HG02623 (cell line): ENCODE data around the gene MPST.

Source experiments
- ATAC-seq: cut with Tn5 transposase; IDR thresholded peaks from one replicate; pipeline ENCODE4 v1.9.1; 2021; ENCODE audit warnings: moderate library complexity; ENCODE audit not compliant: unreplicated experiment

The MPST gene

DNA sequence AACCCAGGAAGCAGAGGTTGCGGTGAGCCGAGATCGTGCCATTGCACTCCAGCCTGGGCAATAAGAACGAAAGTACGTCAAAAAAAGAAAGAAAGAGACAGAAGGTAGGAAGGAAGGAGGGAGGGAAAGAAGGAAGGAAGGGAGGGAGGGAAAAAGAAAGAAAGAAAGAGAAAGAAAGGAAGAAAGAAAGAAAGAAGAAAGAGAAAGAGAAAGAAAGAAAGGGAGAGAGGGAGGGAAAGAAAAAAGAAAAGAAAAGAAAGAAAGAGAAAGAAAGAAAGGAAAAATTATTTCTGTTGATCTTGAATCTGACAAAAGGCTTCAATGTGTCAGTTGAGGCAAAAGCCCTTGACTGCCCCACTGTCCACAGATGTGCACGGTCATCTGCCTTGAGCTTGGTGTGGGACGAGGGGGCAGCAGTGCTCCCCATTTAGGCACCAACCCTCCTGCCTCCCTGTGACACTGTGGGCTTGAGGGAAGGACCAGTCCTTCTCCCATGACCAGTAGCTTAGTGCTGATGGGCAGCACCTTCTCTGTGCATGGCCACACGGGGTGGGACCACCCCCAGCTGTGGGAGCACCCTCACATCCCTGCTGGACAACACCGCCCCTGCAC, 56.4 kb downstream of the MPST start:
- no peak for ATAC-seq

DNA sequence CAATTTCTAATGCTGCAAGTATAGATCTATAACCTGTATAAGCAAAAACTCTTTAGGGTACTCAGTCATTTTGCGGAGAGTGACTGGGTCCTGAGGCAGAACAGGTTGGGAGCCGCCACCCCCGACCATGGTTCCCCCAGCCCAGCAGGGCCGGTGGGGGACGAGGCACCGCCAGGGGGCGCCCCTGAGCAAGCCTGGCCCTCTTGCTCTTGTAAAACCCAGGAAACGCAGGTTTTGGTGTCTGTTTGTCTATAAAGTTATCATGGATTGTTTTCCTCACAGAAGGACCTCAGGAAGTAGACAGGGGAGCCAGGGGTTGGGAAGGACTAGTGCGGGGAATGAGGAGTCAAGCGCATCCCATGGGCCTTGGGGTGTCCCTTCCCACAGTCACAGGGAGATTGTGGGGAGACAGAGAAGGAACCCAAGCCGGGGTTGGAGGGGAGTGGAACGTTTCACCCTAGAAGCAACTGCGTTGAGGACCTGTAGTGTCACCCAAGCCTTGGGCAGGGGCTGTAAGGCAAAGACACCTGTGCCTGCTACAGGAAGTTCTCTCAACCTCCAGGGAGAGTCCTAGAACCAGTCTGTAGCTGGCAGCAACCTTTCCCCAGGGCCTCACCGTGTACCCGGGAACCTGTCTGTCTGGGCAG, 58.4 kb downstream of the MPST start:
- ATAC-seq, result no peak

DNA sequence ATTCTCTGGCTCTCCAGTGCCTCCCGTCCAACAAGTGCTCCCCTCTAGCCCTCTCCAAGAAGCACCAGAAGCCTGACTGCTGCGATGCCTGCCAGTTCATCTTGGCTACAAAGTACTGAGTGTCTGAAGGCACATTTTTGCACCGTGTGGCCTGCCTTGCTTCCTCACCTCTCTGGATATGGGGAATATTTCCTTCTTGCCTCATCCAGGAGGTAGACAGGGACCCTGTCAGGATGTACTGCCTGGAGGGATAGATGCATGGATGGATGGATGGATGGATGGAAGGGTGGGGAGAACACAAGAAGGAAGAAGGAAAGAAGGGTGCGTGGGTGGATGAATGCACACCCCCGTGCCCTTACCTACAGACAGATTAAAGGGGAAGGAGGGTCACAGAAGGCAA, 59.6 kb downstream of the MPST start:
- ATAC-seq, result no peak
